ENCODE results near the gene PAPOLG.

- no peak for TF ChIP-seq ARNTL (CRISPR knock-in tag; IDR thresholded peaks at IDR 0.05; ENCODE audit: borderline replicate concordance, low read depth)
- TF ChIP-seq ESRRG (CRISPR knock-in tag; IDR thresholded peaks at IDR 0.05): no peak
- no peak for TF ChIP-seq POU6F1 (CRISPR knock-in tag; IDR thresholded peaks at IDR 0.05; ENCODE audit: borderline replicate concordance, low read depth)
- TF ChIP-seq PATZ1 (CRISPR knock-in tag; IDR thresholded peaks at IDR 0.05; ENCODE audit: borderline replicate concordance): no peak
- TF ChIP-seq PPARA (CRISPR knock-in tag; IDR thresholded peaks at IDR 0.05; ENCODE audit: borderline replicate concordance): no peak
These were observed 24.7 kb downstream of the PAPOLG start for GRCh38 chr2:60780721-60781120.
